HepG2 (cell line): ENCODE results near the gene KAZN.

Experiments used
- EP300 ChIP-seq, 3 experiments: sonication (generic) in 1 of 3; formaldehyde crosslinking in 1 of 3; IDR thresholded peaks; 2 replicates each; pipeline versions ENCODE4 v1.5.1 to v1.6.1; 2011 to 2020; ENCODE audit warnings: low read depth in 2 of 3, low read length in 2 of 3, borderline replicate concordance in 1 of 3, improper control_type of control experiment in 1 of 3, mild to moderate bottlenecking in 1 of 3, missing genetic modification reagents in 1 of 3, moderate library complexity in 1 of 3
- ETS1 ChIP-seq: sonication (generic); formaldehyde crosslinking; IDR thresholded peaks from 2 replicates; pipeline ENCODE4 v1.4.0; 2020; ENCODE audit warnings: missing genetic modification reagents
- MEIS1 ChIP-seq: sonication (generic); formaldehyde crosslinking; IDR thresholded peaks from 2 replicates; pipeline ENCODE4 v1.9.0; 2021; ENCODE audit warnings: mild to moderate bottlenecking, missing genetic modification reagents, moderate library complexity, borderline replicate concordance
- ONECUT2 ChIP-seq: sonication (generic); formaldehyde crosslinking; IDR thresholded peaks from 2 replicates; pipeline ENCODE4 v1.4.0; 2020; ENCODE audit warnings: missing genetic modification reagents
- POLR2AphosphoS5 ChIP-seq: IDR thresholded peaks from 2 replicates; pipeline ENCODE4 v1.6.1; 2012; ENCODE audit warnings: low read depth, low read length
- RAD21 ChIP-seq: fragments of 450-650 bp; formaldehyde crosslinking; IDR thresholded peaks from 2 replicates; pipeline ENCODE4 v1.5.0; 2020; ENCODE audit warnings: mild to moderate bottlenecking
- YY1 ChIP-seq: IDR thresholded peaks from 2 replicates; pipeline ENCODE4 v1.6.1; 2011; ENCODE audit warnings: low read length, low read depth, moderate library complexity, mild to moderate bottlenecking; ENCODE audit not compliant: insufficient read depth, insufficient replicate concordance
- ZBTB20 ChIP-seq: sonication (generic); formaldehyde crosslinking; IDR thresholded peaks from 2 replicates; pipeline ENCODE4 v1.8.1; 2023; ENCODE audit warnings: missing genetic modification reagents, low read depth, mild to moderate bottlenecking, borderline replicate concordance
- ZNF282 ChIP-seq: fragments of 450-650 bp; IDR thresholded peaks from 2 replicates; pipeline ENCODE4 v1.6.1; 2018; ENCODE audit not compliant: partially characterized antibody
- ZNF446 ChIP-seq: sonication (generic); formaldehyde crosslinking; IDR thresholded peaks from 2 replicates; pipeline ENCODE4 v1.5.0; 2020; ENCODE audit warnings: mild to moderate bottlenecking, missing genetic modification reagents
- ZNF549 ChIP-seq: sonication (generic); formaldehyde crosslinking; IDR thresholded peaks from 2 replicates; pipeline ENCODE4 v1.5.0; 2020; ENCODE audit warnings: missing genetic modification reagents

- TF ChIP-seq ZBTB20 (CRISPR knock-in tag) (no peak), RAD21 (CRISPR knock-in tag) (no peak), ZNF446 (no peak), ETS1 (CRISPR knock-in tag) (no peak), ONECUT2 (CRISPR knock-in tag) (no peak), ZNF549 (CRISPR knock-in tag) (no peak), YY1 (no peak), POLR2AphosphoS5 (no peak), MEIS1 (CRISPR knock-in tag) (no peak), ZNF282 (no peak), EP300 (IDR thresholded peaks at IDR 0.05; ENCODE audit: low read depth in 2 of 2, low read length in 2 of 2) (no peak), EP300 (CRISPR knock-in tag; IDR thresholded peaks at IDR 0.05; ENCODE audit: borderline replicate concordance) (no peak)
Observed at GRCh38 chr1:15057834-15058233, 459.3 kb downstream of the KAZN start.
